K562 (cell line): ENCODE measurements around the gene PRMT5. TPM values are rescaled to one million over a fixed set of nuclear protein-coding genes. Genes with fewer than 3 reads are reported as not detected.

Experiments used
- ARNT ChIP-seq, 2 experiments: fragments of 450-650 bp; IDR thresholded peaks; 2 replicates each; pipeline ENCODE4 v1.6.1; 2016; ENCODE audit warnings: mild to moderate bottlenecking in 1 of 2
- CCNT2 ChIP-seq: IDR thresholded peaks from 2 replicates; pipeline ENCODE4 v1.6.1; 2011; ENCODE audit warnings: borderline replicate concordance, low read depth, mild to moderate bottlenecking, moderate library complexity, mixed read lengths, low read length; ENCODE audit not compliant: insufficient read length; ENCODE audit errors: extremely low read depth
- CHD2 ChIP-seq: IDR thresholded peaks from 2 replicates; pipeline ENCODE4 v1.6.1; 2011; ENCODE audit warnings: low read depth, low read length
- E4F1 ChIP-seq: fragments of 250-450 bp; sonication (Bioruptor Pico); IDR thresholded peaks from 2 replicates; pipeline ENCODE4 v1.5.0; 2021; ENCODE audit warnings: mild to moderate bottlenecking, borderline replicate concordance
- GATA2 ChIP-seq: sonication (generic); formaldehyde crosslinking; IDR thresholded peaks from 2 replicates; pipeline ENCODE4 v1.4.0; 2020; ENCODE audit warnings: mild to moderate bottlenecking, missing genetic modification reagents
- HIVEP1 ChIP-seq: fragments of 250-450 bp; sonication (Bioruptor Pico); IDR thresholded peaks from 2 replicates; pipeline ENCODE4 v1.4.0; 2020; ENCODE audit warnings: mild to moderate bottlenecking
- HMG20A ChIP-seq: fragments of 450-650 bp; formaldehyde crosslinking; conservative IDR thresholded peaks from 2 replicates; pipeline ENCODE4 v1.4.0; 2020; ENCODE audit warnings: mild to moderate bottlenecking, mixed read lengths
- ILF3 ChIP-seq: fragments of 450-650 bp; IDR thresholded peaks from 2 replicates; pipeline ENCODE4 v1.6.1; 2018; ENCODE audit warnings: antibody characterized with exemption, mild to moderate bottlenecking, moderate library complexity, borderline replicate concordance
- KDM1A ChIP-seq, 2 experiments: fragments of 450-650 bp; IDR thresholded peaks; 2 replicates each; pipeline ENCODE4 v1.6.1; 2016; ENCODE audit warnings: mild to moderate bottlenecking in 2 of 2
- KLF1 ChIP-seq: fragments of 450-650 bp; IDR thresholded peaks from 2 replicates; pipeline ENCODE4 v1.6.1; 2016; ENCODE audit warnings: missing genetic modification characterization, missing compliant biosample characterization
- MEIS2 ChIP-seq: fragments of 450-650 bp; IDR thresholded peaks from 2 replicates; pipeline ENCODE4 v1.6.1; 2014; ENCODE audit warnings: mild to moderate bottlenecking; ENCODE audit not compliant: partially characterized antibody
- PHF8 ChIP-seq: fragments of 200-600 bp; sonication (generic); IDR thresholded peaks from 2 replicates; pipeline ENCODE4 v1.6.1; 2012; ENCODE audit warnings: mixed run types, mild to moderate bottlenecking, inconsistent platforms, low read length, moderate library complexity, borderline replicate concordance
- POLR2B ChIP-seq: fragments of 450-650 bp; IDR thresholded peaks from 2 replicates; pipeline ENCODE4 v1.6.1; 2018; ENCODE audit warnings: low read depth; ENCODE audit not compliant: partially characterized antibody
- SMAD4 ChIP-seq: fragments of 250-450 bp; sonication (Bioruptor Pico); conservative IDR thresholded peaks from 2 replicates; pipeline ENCODE4 v1.8.0; 2021; ENCODE audit warnings: inconsistent platforms, mild to moderate bottlenecking, moderate library complexity
- SMARCA5 ChIP-seq: fragments of 450-650 bp; IDR thresholded peaks from 2 replicates; pipeline ENCODE4 v1.6.1; 2016
- TAF7 ChIP-seq: fragments of 450-650 bp; IDR thresholded peaks from 2 replicates; pipeline ENCODE4 v1.6.1; 2016; ENCODE audit warnings: missing genetic modification characterization, missing compliant biosample characterization
- TOE1 ChIP-seq, 2 experiments: fragments of 450-650 bp in 1 of 2; sonication (generic) in 1 of 2; formaldehyde crosslinking in 1 of 2; IDR thresholded peaks; 2 replicates each; pipeline versions ENCODE4 v1.7.1 to v1.8.0; 2016 to 2022; ENCODE audit warnings: borderline replicate concordance in 2 of 2, mild to moderate bottlenecking in 2 of 2, antibody characterized with exemption in 1 of 2, inconsistent platforms in 1 of 2, low read depth in 1 of 2, missing genetic modification reagents in 1 of 2, moderate library complexity in 1 of 2
- TRIM25 ChIP-seq: fragments of 450-650 bp; IDR thresholded peaks from 2 replicates; pipeline ENCODE4 v1.7.0; 2016; ENCODE audit warnings: borderline replicate concordance
- TSC22D4 ChIP-seq: fragments of 450-650 bp; IDR thresholded peaks from 2 replicates; pipeline ENCODE4 v1.6.1; 2016; ENCODE audit warnings: missing genetic modification characterization, missing biosample characterization, control low read depth
- ZNF75A ChIP-seq: fragments of 450-650 bp; formaldehyde crosslinking; IDR thresholded peaks from 2 replicates; pipeline ENCODE4 v1.4.0; 2020; ENCODE audit warnings: mild to moderate bottlenecking
- polyA plus RNA-seq, 8 experiments: library from polyadenylated mRNA; depleted of rRNA in 4 of 8; stranded (reverse) in 5 of 8; unstranded in 3 of 8; fragments of >200 nt; fragmentation: Nextera tagmentation in 2 of 8; fragmentation: Illumina TruSeq in 1 of 8; extraction: Ambion mirVana in 2 of 8; extraction: Trizol in 1 of 8; gene quantifications; 2 replicates each; pipeline versions ENCODE4 v1.2.1 to v1.2.3, GENCODE V29; 2011 to 2014; ENCODE audit warnings: inconsistent platforms in 1 of 8, missing spikeins in 1 of 8
- total RNA-seq, 7 experiments: library from RNA; depleted of rRNA in 6 of 7; stranded (reverse); fragments of >200 nt in 6 of 7; fragmentation: Illumina TruSeq in 2 of 7; extraction: Trizol in 2 of 7; gene quantifications; 2 replicates each; pipeline versions ENCODE4 v1.2.1 to v1.2.3, GENCODE V29; 2011 to 2021; ENCODE audit warnings: low replicate concordance in 1 of 7

The PRMT5 gene
- total and polyA plus RNA-seq, 9 of the 15 experiments (the other 6 are each of a cell fraction or from before 2014, with no cell fraction given): 114 to 552 (median 222) TPM

- TF ChIP-seq CCNT2 (peak; percentile 92), PHF8 (peak; percentile 48; the same call in 1 of the 2 replicates), SMARCA5 (peak; percentile 10; the same call in 1 of the 2 replicates), TOE1 (IDR thresholded peaks at IDR 0.05; ENCODE audit: borderline replicate concordance) (no peak; the same call in 1 of the 2 replicates), TOE1 (CRISPR knock-in tag; IDR thresholded peaks at IDR 0.05; ENCODE audit: borderline replicate concordance, low read depth) (no peak), ILF3 (no peak), MEIS2 (peak; percentile 90), E4F1 (no peak), TSC22D4 (tag) (no peak), ZNF75A (CRISPR knock-in tag) (peak; percentile 19; the same call in 1 of the 2 replicates), SMAD4 (CRISPR knock-in tag) (peak; percentile 86), TRIM25 (no peak), KLF1 (peak; percentile 80), HMG20A (CRISPR knock-in tag) (no peak), HIVEP1 (no peak), POLR2B (peak; percentile 89), TAF7 (tag) (0 out of 2 replicates have a peak, but pooled peaks have one; percentile 18), ARNT (IDR thresholded peaks at IDR 0.05) (0 out of 4 replicates have a peak, but pooled peaks of 1 of the 2 experiments have one; percentile 17), GATA2 (CRISPR knock-in tag) (no peak), KDM1A (IDR thresholded peaks at IDR 0.05) (peak in 1 of 2 experiments; percentile 2; a peak in 1 of 4 replicates), CHD2 (no peak)
Observed at GRCh38 chr14:22871224-22872032, 57.7 kb downstream of the PRMT5 start, which contains the start of gene LRP10 (continued).
